ENCODE measurements around the gene COPS7A.

Gene COPS7A

GRCh38 chr12:6752167-6752920 lies 28.5 kb downstream of the COPS7A start:
- DNase-seq, result peak; percentile 23

GRCh38 chr12:6752921-6753771 lies 29.3 kb downstream of the COPS7A start, which contains the start of gene MLF2:
TSS of gene MLF2 (minus strand) at chr12:6753141. CDS start at chr12:6752334, 807 bp downstream.
- DNase-seq, result peak; percentile 99

GRCh38 chr12:6753772-6754356 lies 30.0 kb downstream of the COPS7A start:
- no peak for DNase-seq

GRCh38 chr12:6754411-6754810 lies 30.6 kb downstream of the COPS7A start:
- no peak for DNase-seq

- DNase-seq, result no peak
Observed at GRCh38 chr12:6757028-6757690, 33.3 kb downstream of the COPS7A start.

GRCh38 chr12:6758506-6759095 lies 34.8 kb downstream of the COPS7A start:
- DNase-seq, result peak; percentile 22

GRCh38 chr12:6759741-6760140 lies 35.9 kb downstream of the COPS7A start:
- DNase-seq, result no peak

GRCh38 chr12:6763380-6763779 lies 39.5 kb downstream of the COPS7A start:
- no peak for DNase-seq

GRCh38 chr12:6764011-6764828 lies 40.4 kb downstream of the COPS7A start:
- peak; percentile 86 for DNase-seq

- no peak for DNase-seq
Observed at GRCh38 chr12:6765048-6765633, 41.3 kb downstream of the COPS7A start.

GRCh38 chr12:6765634-6766581 lies 42.1 kb downstream of the COPS7A start, which contains the start of gene PTMS:
TSS of gene PTMS (plus strand) at chr12:6766363. CDS start at chr12:6766706, 343 bp downstream.
- peak; percentile 51 for DNase-seq

- DNase-seq, result peak; percentile 63
Observed at GRCh38 chr12:6766651-6767349, 43.0 kb downstream of the COPS7A start.

- DNase-seq, result no peak
Observed at GRCh38 chr12:6767353-6768319, 43.8 kb downstream of the COPS7A start.

- DNase-seq, result no peak
Observed at GRCh38 chr12:6768437-6768914, 44.6 kb downstream of the COPS7A start.

- DNase-seq, result no peak
Observed at GRCh38 chr12:6768990-6769389, 45.1 kb downstream of the COPS7A start.

GRCh38 chr12:6769666-6770065 lies 45.8 kb downstream of the COPS7A start:
- DNase-seq, result no peak

GRCh38 chr12:6770094-6770493 lies 46.2 kb downstream of the COPS7A start:
- DNase-seq, result no peak

GRCh38 chr12:6770600-6770999 lies 46.8 kb downstream of the COPS7A start:
- no peak for DNase-seq

Data from activated CD4-positive, alpha-beta T cell treated with anti-CD3 and anti-CD28 coated beads, Interleukin-10, Interleukin-2, amounts not matched to agents 100 ng/mL and 50 ng/mL, durations not matched to agents 16 hours and 8 hours (primary cell).